Measurements from ENCODE around the gene ITPK1.

ITPK1 gene

DNA sequence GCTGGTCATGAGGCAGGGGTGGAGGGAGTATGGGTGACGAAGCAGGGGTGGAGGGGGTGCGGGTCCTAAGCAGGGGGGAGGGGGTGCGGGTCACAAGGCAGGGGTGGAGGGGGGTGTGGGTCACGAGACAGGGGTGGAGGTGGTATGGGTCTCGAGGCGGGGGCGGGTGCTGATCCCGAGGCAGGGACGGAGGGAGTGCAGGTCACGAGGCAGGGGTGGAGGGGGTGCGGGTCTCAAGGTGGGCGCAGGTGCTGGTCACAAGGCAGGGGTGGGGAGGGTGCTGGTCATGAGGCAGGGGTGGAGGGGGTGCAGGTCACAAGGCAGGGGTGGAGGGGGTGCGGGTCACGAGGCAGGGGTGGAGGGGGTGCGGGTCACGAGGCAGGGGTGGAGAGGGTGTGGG lies 56.5 kb downstream of the ITPK1 start:
- TF ChIP-seq, protein P1, sequence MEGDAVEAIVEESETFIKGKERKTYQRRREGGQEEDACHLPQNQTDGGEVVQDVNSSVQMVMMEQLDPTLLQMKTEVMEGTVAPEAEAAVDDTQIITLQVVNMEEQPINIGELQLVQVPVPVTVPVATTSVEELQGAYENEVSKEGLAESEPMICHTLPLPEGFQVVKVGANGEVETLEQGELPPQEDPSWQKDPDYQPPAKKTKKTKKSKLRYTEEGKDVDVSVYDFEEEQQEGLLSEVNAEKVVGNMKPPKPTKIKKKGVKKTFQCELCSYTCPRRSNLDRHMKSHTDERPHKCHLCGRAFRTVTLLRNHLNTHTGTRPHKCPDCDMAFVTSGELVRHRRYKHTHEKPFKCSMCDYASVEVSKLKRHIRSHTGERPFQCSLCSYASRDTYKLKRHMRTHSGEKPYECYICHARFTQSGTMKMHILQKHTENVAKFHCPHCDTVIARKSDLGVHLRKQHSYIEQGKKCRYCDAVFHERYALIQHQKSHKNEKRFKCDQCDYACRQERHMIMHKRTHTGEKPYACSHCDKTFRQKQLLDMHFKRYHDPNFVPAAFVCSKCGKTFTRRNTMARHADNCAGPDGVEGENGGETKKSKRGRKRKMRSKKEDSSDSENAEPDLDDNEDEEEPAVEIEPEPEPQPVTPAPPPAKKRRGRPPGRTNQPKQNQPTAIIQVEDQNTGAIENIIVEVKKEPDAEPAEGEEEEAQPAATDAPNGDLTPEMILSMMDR (IDR thresholded peaks at IDR 0.05; ENCODE audit: borderline replicate concordance, insufficient read depth, low read depth, low read length) = no peak
- no peak overlapping the region for H3K4me3 ChIP-seq (ENCODE audit: low read depth, low read length)

DNA sequence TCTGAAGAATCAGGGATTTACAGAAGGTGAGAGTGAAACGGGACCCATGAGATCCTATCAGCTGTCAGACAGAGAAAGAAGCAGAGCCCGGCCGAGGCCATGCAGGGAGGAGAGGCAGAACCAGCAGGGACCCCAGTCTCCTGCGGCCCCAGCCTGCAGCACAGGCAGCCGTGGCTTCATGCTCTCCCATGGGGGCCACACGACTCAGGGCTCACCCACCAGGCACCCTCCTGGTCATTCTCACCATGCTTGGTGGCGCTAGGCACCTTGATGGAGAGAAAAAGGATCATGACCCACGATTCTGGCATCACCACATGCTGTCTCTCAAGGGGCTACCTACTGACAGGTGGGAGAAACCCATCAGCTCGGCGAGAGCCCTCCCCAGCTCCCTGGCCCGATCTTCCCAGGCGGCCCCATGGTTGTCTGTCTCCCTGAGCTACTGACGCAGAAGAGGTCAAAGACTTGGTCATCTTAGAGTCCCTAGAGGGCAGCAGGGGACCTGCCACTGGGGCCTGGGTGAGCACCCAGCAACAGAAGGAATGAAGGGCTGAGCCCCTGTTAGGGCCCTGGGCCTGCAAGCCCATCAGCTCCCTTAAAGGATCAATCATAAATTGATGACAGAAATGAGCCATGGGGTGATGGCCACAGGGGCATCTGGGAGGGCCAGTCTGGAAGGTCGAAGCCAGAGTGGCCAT lies 58.0 kb downstream of the ITPK1 start:
- no peak overlapping the region for H3K4me3 ChIP-seq (ENCODE audit: low read depth, low read length)
- TF ChIP-seq, protein P1 (IDR thresholded peaks at IDR 0.05; ENCODE audit: borderline replicate concordance, insufficient read depth, low read depth, low read length) = no peak

DNA sequence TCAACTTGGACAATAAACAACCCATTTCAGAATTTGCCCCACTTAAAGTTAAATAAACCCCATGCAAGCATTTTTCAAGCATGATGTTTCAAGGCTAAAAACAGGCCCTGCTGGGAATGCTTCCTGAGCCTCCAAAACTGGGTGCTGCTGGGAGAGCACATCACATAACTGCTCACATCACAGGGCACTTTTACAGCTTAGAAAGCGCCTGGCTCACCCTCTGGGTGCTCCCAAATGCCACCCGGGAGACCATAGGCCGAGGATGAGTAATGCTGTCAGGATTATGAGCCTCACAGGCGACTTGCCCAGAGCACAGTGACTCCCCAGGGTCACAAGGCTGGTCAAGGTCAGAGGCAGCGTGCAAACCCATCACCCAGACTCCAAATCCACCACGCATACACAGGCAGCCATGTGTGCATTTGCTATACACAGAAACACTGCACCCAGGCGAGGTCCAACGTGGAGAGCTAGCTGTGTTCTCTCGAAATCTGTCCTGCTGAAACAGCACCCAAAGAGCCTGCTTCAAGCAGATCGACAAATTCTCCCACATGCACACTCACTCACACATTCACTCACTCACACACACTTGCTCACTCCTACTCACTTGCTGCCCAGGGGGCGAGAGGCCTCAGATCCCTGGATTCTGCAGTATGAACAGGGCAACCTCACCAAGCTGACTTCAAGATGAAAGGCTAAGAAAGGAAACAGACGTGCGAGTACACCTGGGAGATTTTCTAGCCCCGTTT lies 58.7 kb downstream of the ITPK1 start:
- no peak overlapping the region for H3K4me3 ChIP-seq (ENCODE audit: low read depth, low read length)
- TF ChIP-seq, protein P1 (IDR thresholded peaks at IDR 0.05; ENCODE audit: borderline replicate concordance, insufficient read depth, low read depth, low read length) = no peak

DNA sequence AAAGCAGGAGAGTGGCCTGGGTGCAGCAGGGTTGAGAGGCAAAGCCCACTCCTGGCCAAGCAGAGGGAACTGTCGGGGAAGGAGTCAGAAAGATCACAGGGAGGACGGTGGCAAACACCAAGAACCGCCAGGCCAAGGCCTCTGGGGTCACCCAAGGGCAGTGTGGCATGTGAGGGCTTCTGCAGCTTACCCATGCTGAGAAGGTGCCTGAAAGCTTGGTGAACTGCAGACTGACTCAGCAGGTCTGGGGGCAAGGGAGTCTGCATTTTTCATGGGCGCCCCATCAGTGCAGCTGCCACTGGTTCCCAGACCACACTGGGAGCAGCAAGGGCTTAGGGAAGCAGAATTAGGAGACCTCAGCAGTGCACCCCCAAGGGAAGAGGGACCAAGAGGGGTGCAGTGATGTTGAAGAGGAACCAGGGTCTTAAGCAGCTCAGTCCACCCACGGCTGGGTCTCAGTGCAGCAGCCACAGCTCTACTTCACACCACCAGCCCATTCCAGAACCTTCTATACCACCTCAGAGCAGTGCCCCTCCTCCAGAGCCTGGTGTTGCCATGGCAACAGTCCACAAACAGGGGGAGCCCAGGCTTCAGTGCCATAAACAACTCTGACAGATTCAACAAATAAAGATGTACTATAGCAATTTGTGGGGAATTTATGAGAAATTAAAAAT lies 59.4 kb downstream of the ITPK1 start:
- TF ChIP-seq, protein P1 (IDR thresholded peaks at IDR 0.05; ENCODE audit: borderline replicate concordance, insufficient read depth, low read depth, low read length) = no peak
- no peak overlapping the region for H3K4me3 ChIP-seq (ENCODE audit: low read depth, low read length)

DNA sequence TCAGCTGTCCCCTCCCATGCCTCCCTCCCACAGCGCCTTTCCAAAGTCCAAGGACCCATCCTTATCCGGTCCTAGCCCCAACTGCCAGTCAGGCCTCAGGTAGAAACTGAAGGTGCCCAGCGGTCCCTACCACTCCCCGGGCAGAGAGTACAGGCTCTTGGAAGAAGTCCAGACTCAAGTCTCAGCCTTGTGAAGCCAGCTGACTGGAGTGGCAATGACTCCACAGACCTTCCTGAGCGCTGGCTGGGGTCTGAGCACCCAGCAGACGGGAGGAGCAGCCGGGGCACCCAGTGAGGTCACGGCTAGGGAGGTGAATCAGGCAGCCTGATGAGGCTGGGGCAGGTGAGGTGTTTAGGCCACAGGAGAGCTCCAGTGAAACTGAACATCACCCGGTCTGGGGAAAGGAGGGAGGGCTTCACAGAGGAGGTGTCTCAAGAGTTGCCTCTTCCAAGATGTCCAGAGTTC lies 60.0 kb downstream of the ITPK1 start:
- H3K4me3 ChIP-seq (ENCODE audit: low read depth, low read length) = no peak overlapping the region
- TF ChIP-seq, protein P1 (IDR thresholded peaks at IDR 0.05; ENCODE audit: borderline replicate concordance, insufficient read depth, low read depth, low read length) = no peak

DNA sequence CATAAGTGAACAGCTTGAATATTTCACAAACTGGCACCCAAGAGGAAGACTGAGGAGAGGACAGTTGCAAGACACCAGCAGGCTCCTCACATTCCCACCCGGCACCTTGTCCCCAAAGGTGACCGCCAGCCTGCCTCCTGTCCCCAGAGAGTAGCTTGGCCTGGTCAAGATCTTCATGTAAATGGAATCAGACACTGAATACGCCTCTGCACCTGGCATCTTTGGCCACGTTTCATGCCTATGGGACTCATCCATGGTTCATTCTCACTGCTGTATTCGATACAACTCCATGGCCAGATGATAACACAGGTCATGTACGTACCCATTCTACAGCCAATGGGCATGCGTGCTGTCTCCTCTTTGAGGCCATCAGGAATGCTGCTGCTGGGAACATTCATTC lies 60.8 kb downstream of the ITPK1 start:
- H3K4me3 ChIP-seq (ENCODE audit: low read depth, low read length) = no peak overlapping the region
- TF ChIP-seq, protein P1 (IDR thresholded peaks at IDR 0.05; ENCODE audit: borderline replicate concordance, insufficient read depth, low read depth, low read length) = no peak

All from GM12875 (cell line).